ENCODE data around the gene INTS6.

INTS6 gene

GRCh38 chr13:51373451-51373850 is 79.4 kb downstream of the INTS6 start:
- DNase-seq, result no peak
- TF ChIP-seq CTCF (IDR thresholded peaks at IDR 0.05), result no peak
- Histone ChIP-seq H3K4me3 (no peak overlapping the region), H3K9me3 (no peaks in the 10 kb centered on the region), H3K27ac (no peak overlapping the region), H3K27me3 (no peaks in the 10 kb centered on the region), H3K4me1 (no peaks in the 10 kb centered on the region), H3K36me3 (peaks cover 48 to 75% (median 53%) of the 10 kb centered on the region in 3 donors)
- intact Hi-C loops (cut with DNase I; ENCODE audit: low total_unique reads), result no loop called here

GRCh38 chr13:51371768-51372399 is 81.0 kb downstream of the INTS6 start:
- intact Hi-C loops (cut with DNase I; ENCODE audit: low total_unique reads), result no loop called here
- no peak overlapping the region for H3K27ac ChIP-seq
- H3K4me3 ChIP-seq, result no peak overlapping the region
- no peak for DNase-seq
- no peaks in the 10 kb centered on the region for H3K27me3 ChIP-seq
- H3K9me3 ChIP-seq, result no peaks in the 10 kb centered on the region
- H3K36me3 ChIP-seq, result peaks cover 49 to 80% (median 58%) of the 10 kb centered on the region in 3 donors
- H3K4me1 ChIP-seq, result no peaks in the 10 kb centered on the region
- no peak for TF ChIP-seq CTCF (IDR thresholded peaks at IDR 0.05)

GRCh38 chr13:51370811-51371210 is 82.0 kb downstream of the INTS6 start:
- DNase-seq, result no peak
- no peak overlapping the region for H3K4me3 ChIP-seq
- H3K27me3 ChIP-seq, result no peaks in the 10 kb centered on the region
- no peak overlapping the region for H3K27ac ChIP-seq
- no peaks in the 10 kb centered on the region for H3K4me1 ChIP-seq
- no peaks in the 10 kb centered on the region for H3K9me3 ChIP-seq
- intact Hi-C loops (cut with DNase I; ENCODE audit: low total_unique reads), result no loop called here
- TF ChIP-seq CTCF (IDR thresholded peaks at IDR 0.05), result no peak
- H3K36me3 ChIP-seq, result peaks cover 48 to 74% (median 60%) of the 10 kb centered on the region in 3 donors

GRCh38 chr13:51370116-51370515 is 82.7 kb downstream of the INTS6 start:
- Histone ChIP-seq H3K4me1 (no peaks in the 10 kb centered on the region), H3K27ac (no peak overlapping the region), H3K4me3 (no peak overlapping the region), H3K27me3 (no peaks in the 10 kb centered on the region), H3K9me3 (no peaks in the 10 kb centered on the region), H3K36me3 (peaks cover 44 to 71% (median 58%) of the 10 kb centered on the region in 3 donors)
- no peak for TF ChIP-seq CTCF (IDR thresholded peaks at IDR 0.05)
- intact Hi-C loops (cut with DNase I; ENCODE audit: low total_unique reads), result no loop called here
- DNase-seq, result no peak

GRCh38 chr13:51364404-51365008 is 88.3 kb downstream of the INTS6 start:
- Histone ChIP-seq H3K4me1 (no peaks in the 10 kb centered on the region), H3K36me3 (peaks cover 41 to 68% (median 45%) of the 10 kb centered on the region in 3 donors)

More at GRCh38 chr13:51364404-51365008, 88.3 kb downstream of the INTS6 start:
- Histone ChIP-seq H3K9me3 (no peaks in the 10 kb centered on the region), H3K27ac (no peak overlapping the region), H3K4me3 (no peak overlapping the region), H3K27me3 (no peaks in the 10 kb centered on the region)
- TF ChIP-seq CTCF (IDR thresholded peaks at IDR 0.05), result no peak
- intact Hi-C loops (cut with DNase I; ENCODE audit: low total_unique reads), result no loop called here
- no peak for DNase-seq

Measured in tibial artery (tissue), 4 donors.